HCT116 (cell line): Measurements from ENCODE around the gene CDK5RAP2. TPM values are rescaled to one million over a fixed set of nuclear protein-coding genes. Genes with fewer than 3 reads are reported as not detected.

Source experiments
- ATAC-seq: fragments of 200-7000 bp; cut with Tn5 transposase; 2 replicates; pipeline ENCODE4 v1.9.1; 2020; ENCODE audit warnings: mild to moderate bottlenecking, moderate library complexity
- BruUV-seq: library from RNA; stranded (reverse); fragments of 400-500 nt; replicated peaks from 2 replicates; lab custom pipeline; 2021; lab: Mats Ljungman, UMichigan
- CTCF ChIA-PET: fragments of 300-600 bp; sonication (Branson Sonifier 250); formaldehyde crosslinking; loops from one replicate; lab custom pipeline; 2021; ENCODE audit warnings: antibody characterized with exemption; lab: Charles Lee
- POLR2A ChIA-PET: fragments of 300-600, 350-600 bp; sonication (Branson Sonifier 250); formaldehyde crosslinking; loops from one replicate; lab custom pipeline; 2021; ENCODE audit warnings: antibody characterized with exemption; lab: Charles Lee
- RAD21 ChIA-PET, 2 experiments: fragments of 300-600 bp; sonication (Branson Sonifier 250); formaldehyde crosslinking; loops; one replicate each; lab custom pipeline; 2023; ENCODE audit warnings: low total read pairs in 2 of 2; ENCODE audit not compliant: uncharacterized antibody in 2 of 2, unreplicated experiment in 2 of 2, low non-redundant PET in 1 of 2; lab: Charles Lee
- DNase-seq: peaks from one replicate; pipeline ENCODE4 v3.0.0-alpha.2; 2010; ENCODE audit warnings: low read depth, low spot score
- H2AFZ ChIP-seq: fragments of 200-600 bp; shearing (Covaris generic), sonication (generic); 2 replicates; pipeline ENCODE4 v1.6.1; 2017; ENCODE audit warnings: low read depth, mixed run types, mixed read lengths, antibody characterized with exemption, low read length; ENCODE audit not compliant: poor library complexity, severe bottlenecking
- H3K27ac ChIP-seq: 2 replicates; pipeline ENCODE4 v1.5.1; 2012; ENCODE audit warnings: low read depth, low read length
- H3K27me3 ChIP-seq: fragments of 200-600 bp; sonication (generic); 2 replicates; pipeline ENCODE4 v1.6.1; 2016; ENCODE audit warnings: mixed run types, low read length, mixed read lengths; ENCODE audit not compliant: insufficient read depth
- H3K36me3 ChIP-seq, 2 experiments: fragments of 200-500 bp in 1 of 2; fragments of 200-600 bp in 1 of 2; sonication (Bioruptor generic) in 1 of 2; sonication (generic) in 1 of 2; 2 replicates each; pipeline versions ENCODE4 v1.5.1 to v1.6.1; 2014 to 2016; ENCODE audit warnings: low read length in 2 of 2, inconsistent platforms in 1 of 2, mixed read lengths in 1 of 2, mixed run types in 1 of 2; ENCODE audit not compliant: insufficient read depth in 2 of 2, control insufficient read depth in 1 of 2
- H3K4me1 ChIP-seq, 2 experiments: fragments of 200-600 bp in 1 of 2; sonication (generic) in 1 of 2; 2 replicates each; pipeline versions ENCODE4 v1.5.1 to v1.6.1; 2012 to 2017; ENCODE audit warnings: low read length in 2 of 2, inconsistent platforms in 1 of 2, mild to moderate bottlenecking in 1 of 2, mixed read lengths in 1 of 2, mixed run types in 1 of 2, moderate library complexity in 1 of 2; ENCODE audit not compliant: insufficient read depth in 2 of 2, control insufficient read depth in 1 of 2
- H3K4me2 ChIP-seq: fragments of 200-600 bp; sonication (generic); 2 replicates; pipeline ENCODE4 v1.6.1; 2017; ENCODE audit warnings: mixed run types, low read length, mixed read lengths
- H3K4me3 ChIP-seq, 2 experiments: fragments of 200-600 bp in 1 of 2; sonication (generic) in 1 of 2; replicated peaks in 1 of 2; 2 replicates each; pipeline ENCODE4 v1.5.1; 2011 to 2016; ENCODE audit warnings: low read length in 2 of 2, control low read depth in 1 of 2, low read depth in 1 of 2, mild to moderate bottlenecking in 1 of 2, mixed read lengths in 1 of 2, mixed run types in 1 of 2
- H3K79me2 ChIP-seq: fragments of 200-600 bp; sonication (generic); 2 replicates; pipeline ENCODE4 v1.6.1; 2017; ENCODE audit warnings: mild to moderate bottlenecking, mixed run types, low read length, moderate library complexity, mixed read lengths; ENCODE audit not compliant: insufficient read depth
- H3K9ac ChIP-seq: fragments of 200-600 bp; sonication (generic); 2 replicates; pipeline ENCODE4 v1.6.1; 2016; ENCODE audit warnings: low read length, mixed read lengths
- H3K9me2 ChIP-seq: fragments of 200-600 bp; sonication (generic), shearing (Covaris generic); 2 replicates; pipeline ENCODE4 v1.6.1; 2017; ENCODE audit warnings: mixed run types, mild to moderate bottlenecking, moderate library complexity; ENCODE audit not compliant: insufficient read depth
- H3K9me3 ChIP-seq, 2 experiments: fragments of 200-500 bp in 1 of 2; fragments of 200-600 bp in 1 of 2; sonication (Bioruptor generic) in 1 of 2; sonication (generic) in 1 of 2; 2 replicates each; pipeline ENCODE4 v1.6.1; 2014 to 2017; ENCODE audit warnings: low read length in 2 of 2, mixed read lengths in 2 of 2, inconsistent platforms in 1 of 2, low read depth in 1 of 2, mild to moderate bottlenecking in 1 of 2, mixed run types in 1 of 2, moderate library complexity in 1 of 2; ENCODE audit not compliant: control insufficient read depth in 1 of 2, insufficient read depth in 1 of 2
- H4K20me1 ChIP-seq: fragments of 200-600 bp; sonication (generic), shearing (Covaris generic); 2 replicates; pipeline ENCODE4 v1.6.1; 2017; ENCODE audit warnings: mixed run types, mild to moderate bottlenecking, moderate library complexity; ENCODE audit not compliant: insufficient read depth
- CEBPB ChIP-seq: IDR thresholded peaks from 2 replicates; pipeline ENCODE4 v1.6.1; 2012; ENCODE audit warnings: low read depth
- EGR1 ChIP-seq: IDR thresholded peaks from 2 replicates; pipeline ENCODE4 v1.6.1; 2012; ENCODE audit warnings: low read depth
- ELF1 ChIP-seq: IDR thresholded peaks from 2 replicates; pipeline ENCODE4 v1.6.1; 2012; ENCODE audit warnings: low read depth, borderline replicate concordance
- EZH2 ChIP-seq: fragments of 200-600 bp; sonication (generic); IDR thresholded peaks from 2 replicates; pipeline ENCODE4 v1.6.1; 2017; ENCODE audit warnings: antibody characterized with exemption, mixed run types
- EZH2phosphoT487 ChIP-seq: fragments of 200-600 bp; IDR thresholded peaks from 2 replicates; pipeline ENCODE4 v1.6.1; 2018; ENCODE audit warnings: antibody characterized with exemption, borderline replicate concordance
- FOSL1 ChIP-seq: IDR thresholded peaks from 2 replicates; pipeline ENCODE4 v1.6.1; 2012; ENCODE audit warnings: low read depth
- JUND ChIP-seq: IDR thresholded peaks from 2 replicates; pipeline ENCODE4 v1.6.1; 2012
- MAX ChIP-seq: IDR thresholded peaks from 2 replicates; pipeline ENCODE4 v1.6.1; 2012
- POLR2A ChIP-seq: IDR thresholded peaks from 2 replicates; pipeline ENCODE4 v1.7.0; 2011; ENCODE audit warnings: borderline replicate concordance; ENCODE audit not compliant: insufficient read depth, insufficient read length; ENCODE audit errors: extremely low read depth
- POLR2AphosphoS5 ChIP-seq: IDR thresholded peaks from 2 replicates; pipeline ENCODE4 v1.6.1; 2011; ENCODE audit warnings: mild to moderate bottlenecking, low read depth, low read length, moderate library complexity
- SP1 ChIP-seq: IDR thresholded peaks from 2 replicates; pipeline ENCODE4 v1.6.1; 2012; ENCODE audit warnings: low read depth
- SRF ChIP-seq: IDR thresholded peaks from 2 replicates; pipeline ENCODE4 v1.6.1; 2012; ENCODE audit warnings: low read depth
- TCF7L2 ChIP-seq: IDR thresholded peaks from 2 replicates; pipeline ENCODE4 v1.7.0; 2011; ENCODE audit warnings: borderline replicate concordance, inconsistent platforms; ENCODE audit not compliant: insufficient read depth, insufficient read length; ENCODE audit errors: extremely low read depth
- YY1 ChIP-seq: IDR thresholded peaks from 2 replicates; pipeline ENCODE4 v1.6.1; 2011; ENCODE audit warnings: low read length, low read depth, moderate library complexity, mild to moderate bottlenecking; ENCODE audit not compliant: insufficient replicate concordance; ENCODE audit errors: extremely low read depth
- ZBTB33 ChIP-seq: IDR thresholded peaks from 2 replicates; pipeline ENCODE4 v1.6.1; 2011; ENCODE audit warnings: mild to moderate bottlenecking, low read length, moderate library complexity; ENCODE audit not compliant: insufficient replicate concordance; ENCODE audit errors: extremely low read depth
- ZFX ChIP-seq: fragments of 450-650 bp; IDR thresholded peaks from 2 replicates; pipeline ENCODE4 v1.6.1; 2017
- ZNF274 ChIP-seq: fragments of 200-500 bp; sonication (Bioruptor generic); IDR thresholded peaks from 2 replicates; pipeline ENCODE4 v1.6.1; 2014; ENCODE audit warnings: mild to moderate bottlenecking, low read depth, low read length, inconsistent platforms
- intact Hi-C: fragments of 100-400 bp; cut with micrococcal nuclease; formaldehyde crosslinking; loops from 2 replicates; pipeline ENCODE4 v1.10.0; 2022
- total RNA-seq: library from RNA; stranded (reverse); gene quantifications from one replicate; pipeline ENCODE4 v1.2.1, GENCODE V29; 2021; ENCODE audit not compliant: unreplicated experiment

Gene CDK5RAP2
- total RNA-seq, 1 experiment from 2014 or later: 56.2 TPM

GRCh38 chr9:120473608-120474007, 106.4 kb downstream of the CDK5RAP2 start:
- RAD21 ChIA-PET: no interaction called here

GRCh38 chr9:120465685-120466407, 114.1 kb downstream of the CDK5RAP2 start:
- H3K4me1 ChIP-seq: no peaks in the 10 kb centered on the region
- intact Hi-C loops: no loop called here
- H3K4me3 ChIP-seq: no peak overlapping the region
- ATAC-seq (no peak), DNase-seq (no peak)
- no peak overlapping the region for H3K27ac ChIP-seq
- no peaks in the 10 kb centered on the region for H3K27me3 ChIP-seq
- H2AFZ ChIP-seq: no peak overlapping the region
- H3K79me2 ChIP-seq: no peaks in the 10 kb centered on the region
- ChIA-PET RAD21 (no interaction called here), POLR2A (no interaction called here), CTCF (no interaction called here)
- no peaks in the 10 kb centered on the region for H3K9me3 ChIP-seq
- H3K9me2 ChIP-seq: no peaks in the 10 kb centered on the region
- no peak overlapping the region for H3K4me2 ChIP-seq
- H4K20me1 ChIP-seq: no peaks in the 10 kb centered on the region
- H3K9ac ChIP-seq: no peak overlapping the region
- peaks cover 0 to 3% of the 10 kb centered on the region in 2 experiments; a peak in 3 of 4 replicates for H3K36me3 ChIP-seq
- BruUV-seq: no TSS peak
- TF ChIP-seq EZH2 (no peak), POLR2A (no peak), YY1 (no peak), SRF (no peak), MAX (no peak), ELF1 (no peak), EZH2phosphoT487 (no peak), SP1 (no peak), CEBPB (no peak), POLR2AphosphoS5 (no peak), ZBTB33 (no peak), ZFX (no peak), TCF7L2 (no peak)

More at GRCh38 chr9:120473608-120474007, 106.4 kb downstream of the CDK5RAP2 start:
- ChIA-PET POLR2A (no interaction called here), CTCF (interaction anchor here (0.9 kb wide), 1 partner anchor 34 kb away, joined by 3 read pairs; no protein-coding TSS in a partner anchor)
- peaks cover 8 to 15% of the 10 kb centered on the region in 2 experiments for H3K36me3 ChIP-seq
- no peaks in the 10 kb centered on the region for H3K9me2 ChIP-seq
- H3K4me3 ChIP-seq: no peak overlapping the region
- no peak overlapping the region for H3K9ac ChIP-seq
- no peak overlapping the region for H2AFZ ChIP-seq
- no peaks in the 10 kb centered on the region for H3K9me3 ChIP-seq
- DNase-seq: no peak
- no peak for ATAC-seq
- intact Hi-C loops: no loop called here
- no peaks in the 10 kb centered on the region for H3K4me1 ChIP-seq
- BruUV-seq: no TSS peak
- no peak overlapping the region for H3K27ac ChIP-seq
- no peaks in the 10 kb centered on the region for H3K27me3 ChIP-seq
- no peaks in the 10 kb centered on the region for H4K20me1 ChIP-seq
- TF ChIP-seq FOSL1 (no peak), EGR1 (no peak), EZH2 (no peak), EZH2phosphoT487 (no peak), JUND (no peak), ZNF274 (no peak), ZFX (no peak)
- no peak overlapping the region for H3K4me2 ChIP-seq
- H3K79me2 ChIP-seq: no peaks in the 10 kb centered on the region
